ENCODE data around the gene OAS2. TPM values are rescaled to one million over a fixed set of nuclear protein-coding genes. Genes with fewer than 3 reads are reported as not detected.

OAS2 gene
- total and polyA plus RNA-seq, 9 of the 15 experiments (the other 6 are each of a cell fraction or from before 2014, with no cell fraction given), result 0.13 to 0.85 TPM; not detected in 7

- TF ChIP-seq CREB5 (CRISPR knock-in tag; IDR thresholded peaks at IDR 0.05) (no peak), ZNF398 (CRISPR knock-in tag; IDR thresholded peaks at IDR 0.05) (no peak), ZNF12 (CRISPR knock-in tag; IDR thresholded peaks at IDR 0.05) (no peak), NR4A1 (CRISPR knock-in tag; IDR thresholded peaks at IDR 0.05) (no peak), NR4A1 (tag; IDR thresholded peaks at IDR 0.05) (no peak), NR2C2 (CRISPR knock-in tag; IDR thresholded peaks at IDR 0.05) (no peak), NR2C2 (tag; IDR thresholded peaks at IDR 0.05) (no peak), ZNF77 (CRISPR knock-in tag; IDR thresholded peaks at IDR 0.05) (no peak), TAF1 (IDR thresholded peaks at IDR 0.05; ENCODE audit: control insufficient read depth, extremely low read depth, insufficient read depth, low read length, severe bottlenecking) (no peak), POLR3A (IDR thresholded peaks at IDR 0.05; ENCODE audit: borderline replicate concordance, extremely low read depth, insufficient read depth, insufficient read length) (no peak)
- Histone ChIP-seq H4K20me1 (replicated peaks; ENCODE audit: control insufficient read depth, insufficient read depth, low read length) (no peaks in the 10 kb centered on the region), H3K79me2 (ENCODE audit: control insufficient read depth, insufficient read depth, low read length) (no peaks in the 10 kb centered on the region), H3K27ac (ENCODE audit: extremely low read depth, low read depth, low read length) (no peak overlapping the region), H3K4me1 (replicated peaks in 1 of 2; ENCODE audit: control insufficient read depth in 2 of 2, insufficient read depth in 2 of 2, low read length in 2 of 2) (no peaks in the 10 kb centered on the region), H2AFZ (ENCODE audit: low read depth, low read length) (no peak overlapping the region), H3K36me3 (ENCODE audit: control insufficient read depth, insufficient read depth, low read length) (no peaks in the 10 kb centered on the region), H3K9ac (ENCODE audit: insufficient read depth in 1 of 2, low read depth in 2 of 2, low read length in 2 of 2) (no peak overlapping the region), H3K9me3 (replicated peaks; ENCODE audit: control insufficient read depth, insufficient read depth, low read depth, low read length) (no peaks in the 10 kb centered on the region), H3K4me2 (ENCODE audit: insufficient read depth, low read length) (no peak overlapping the region), H3K4me3 (no peak overlapping the region), H3K9me1 (ENCODE audit: control insufficient read depth, insufficient read depth, low read length) (no peaks in the 10 kb centered on the region), H3K27me3 (ENCODE audit: control insufficient read depth in 2 of 2, insufficient read depth in 2 of 2, low read length in 2 of 2) (peaks cover 0 to 18% of the 10 kb centered on the region in 2 experiments; a peak in 2 of 5 replicates)
- ChIA-PET POLR2A (interaction anchor here (1.0 kb wide), 1 partner anchor 27 kb away, joined by 3 read pairs; no protein-coding TSS in a partner anchor), CTCF (ENCODE audit: low intra/inter-chr PET ratio) (no interaction called here)
- FAIRE-seq (no peak), DNase-seq (ENCODE audit: extremely low read depth in 1 of 4, low spot score in 3 of 4) (no peak), ATAC-seq (no peak)
- in situ Hi-C loops (cut with MboI), result no loop called here
- no TSS peak for BruUV-seq (replicated peaks)
- intact Hi-C loops (cut with micrococcal nuclease), result no loop called here
- 0% methylated on average over 15 of the region's 15 CpGs for WGBS (ENCODE audit: insufficient coverage, low coverage, missing lambda C conversion rate)
Observed at GRCh38 chr12:112965643-112966042, 12.7 kb upstream of the OAS2 start.
